Bronchial epithelial cell (primary cell): ENCODE measurements around the gene PAPPA2. TPM values are rescaled to one million over a fixed set of nuclear protein-coding genes. Genes with fewer than 3 reads are reported as not detected.

ENCODE experiments used
- DNase-seq: peaks from one replicate; pipeline ENCODE4 v3.0.0-alpha.2; 2010; ENCODE audit warnings: low read depth
- FAIRE-seq: peaks from 2 replicates; lab custom pipeline; 2011; peaks lifted over from hg19 to GRCh38; lab: Jason Lieb, UNC
- H3K27me3 ChIP-seq: 2 replicates; pipeline ENCODE4 v1.5.1; 2011; ENCODE audit warnings: low read length; ENCODE audit not compliant: control insufficient read depth, insufficient read depth
- H3K36me3 ChIP-seq: 2 replicates; pipeline ENCODE4 v1.5.1; 2011; ENCODE audit warnings: low read length; ENCODE audit not compliant: control insufficient read depth, insufficient read depth
- H3K4me3 ChIP-seq: 2 replicates; pipeline ENCODE4 v1.5.1; 2011; ENCODE audit warnings: mild to moderate bottlenecking, low read depth, low read length, control low read depth
- CTCF ChIP-seq: IDR thresholded peaks from 2 replicates; pipeline ENCODE4 v1.5.1; 2011; ENCODE audit warnings: mild to moderate bottlenecking, moderate library complexity, low read length, control low read depth, inconsistent platforms; ENCODE audit not compliant: insufficient read depth, severe bottlenecking
- total RNA-seq: library from RNA; depleted of rRNA; stranded (reverse); fragments of >200 nt; gene quantifications from 2 replicates; pipeline ENCODE4 v1.2.1, GENCODE V29; 2014

The PAPPA2 gene
- total RNA-seq, 1 donor from 2014 or later, result 8.7 TPM

GRCh38 chr1:176501599-176501998, 38.6 kb downstream of the PAPPA2 start:
- no peak for FAIRE-seq
- H3K4me3 ChIP-seq, result no peak overlapping the region
- no peak for TF ChIP-seq CTCF
- no peaks in the 10 kb centered on the region for H3K36me3 ChIP-seq
- H3K27me3 ChIP-seq, result no peaks in the 10 kb centered on the region
- DNase-seq, result peak; percentile 23

- H3K36me3 ChIP-seq, result no peaks in the 10 kb centered on the region
- no peak overlapping the region for H3K4me3 ChIP-seq
- DNase-seq (no peak), FAIRE-seq (no peak)
- TF ChIP-seq CTCF, result no peak
- no peaks in the 10 kb centered on the region for H3K27me3 ChIP-seq
Observed at GRCh38 chr1:176504848-176505553, 42.0 kb downstream of the PAPPA2 start.

GRCh38 chr1:176512966-176513365, 50.0 kb downstream of the PAPPA2 start:
- no peak for DNase-seq
- Histone ChIP-seq H3K4me3 (no peak overlapping the region), H3K36me3 (no peaks in the 10 kb centered on the region), H3K27me3 (no peaks in the 10 kb centered on the region)
- no peak for FAIRE-seq
- no peak for TF ChIP-seq CTCF

- FAIRE-seq (peak; percentile 80), DNase-seq (peak; percentile 75)
- H3K4me3 ChIP-seq, result no peak overlapping the region
- no peaks in the 10 kb centered on the region for H3K36me3 ChIP-seq
- no peak for TF ChIP-seq CTCF
- no peaks in the 10 kb centered on the region for H3K27me3 ChIP-seq
Observed at GRCh38 chr1:176515310-176515709, 52.3 kb downstream of the PAPPA2 start.

- Histone ChIP-seq H3K4me3 (no peak overlapping the region), H3K36me3 (no peaks in the 10 kb centered on the region), H3K27me3 (no peaks in the 10 kb centered on the region)
- TF ChIP-seq CTCF, result no peak
- FAIRE-seq, result peak; percentile 13
- DNase-seq, result peak; percentile 71
Observed at GRCh38 chr1:176517484-176517883, 54.5 kb downstream of the PAPPA2 start.

- no peak for FAIRE-seq
Observed at GRCh38 chr1:176521211-176521610, 58.2 kb downstream of the PAPPA2 start.

More at GRCh38 chr1:176521211-176521610, 58.2 kb downstream of the PAPPA2 start:
- DNase-seq, result no peak
- no peaks in the 10 kb centered on the region for H3K27me3 ChIP-seq
- TF ChIP-seq CTCF, result no peak
- H3K4me3 ChIP-seq, result no peak overlapping the region
- H3K36me3 ChIP-seq, result no peaks in the 10 kb centered on the region
